IPS-11a (cell line): Measurements from ENCODE around the gene TMEM14B.
A peak's percentile ranks its signal among the peaks of the same experiment; 100 is the strongest.
"Not testable (repeated sequence)": the region's sequence is repeated elsewhere in the genome, so short reads cannot be mapped to it uniquely, and the experiment has no call there.

Experiments
- H3K4me3 ChIP-seq: one replicate; pipeline ENCODE4 v1.5.1; 2013; ENCODE audit warnings: low read depth, low read length, control low read depth

TMEM14B gene

GRCh38 chr6:10745116-10745515 is 2.5 kb upstream of the TMEM14B start:
- H3K4me3 ChIP-seq: no peak overlapping the region

GRCh38 chr6:10746915-10747250 is 722 bp upstream of the TMEM14B start:
- H3K4me3 ChIP-seq: peak overlapping the region; percentile 87

- no peak overlapping the region for H3K4me3 ChIP-seq
Observed at GRCh38 chr6:10749734-10750133, 2.1 kb downstream of the TMEM14B start.

- not testable (repeated sequence) for H3K4me3 ChIP-seq
Observed at GRCh38 chr6:10750568-10750967, 3.0 kb downstream of the TMEM14B start.

GRCh38 chr6:10751757-10752156 is 4.2 kb downstream of the TMEM14B start:
- H3K4me3 ChIP-seq: not testable (repeated sequence)

GRCh38 chr6:10756085-10756484 is 8.5 kb downstream of the TMEM14B start:
- H3K4me3 ChIP-seq: no peak overlapping the region

- H3K4me3 ChIP-seq: no peak overlapping the region
Observed at GRCh38 chr6:10759312-10759839, 11.8 kb downstream of the TMEM14B start.

GRCh38 chr6:10759884-10760329 is 12.3 kb downstream of the TMEM14B start:
- H3K4me3 ChIP-seq: no peak overlapping the region

- H3K4me3 ChIP-seq: no peak overlapping the region
Observed at GRCh38 chr6:10763006-10763405, 15.4 kb downstream of the TMEM14B start.

- no peak overlapping the region for H3K4me3 ChIP-seq
Observed at GRCh38 chr6:10769419-10769818, 21.8 kb downstream of the TMEM14B start.

GRCh38 chr6:10771371-10771894 is 23.8 kb downstream of the TMEM14B start:
- no peak overlapping the region for H3K4me3 ChIP-seq

GRCh38 chr6:10778230-10778629 is 30.6 kb downstream of the TMEM14B start:
- H3K4me3 ChIP-seq: no peak overlapping the region

GRCh38 chr6:10779076-10779475 is 31.5 kb downstream of the TMEM14B start:
- no peak overlapping the region for H3K4me3 ChIP-seq

GRCh38 chr6:10791673-10792072 is 44.1 kb downstream of the TMEM14B start:
- no peak overlapping the region for H3K4me3 ChIP-seq

GRCh38 chr6:10792101-10792500 is 44.5 kb downstream of the TMEM14B start:
- H3K4me3 ChIP-seq: no peak overlapping the region

GRCh38 chr6:10793035-10793434 is 45.4 kb downstream of the TMEM14B start:
- H3K4me3 ChIP-seq: no peak overlapping the region

GRCh38 chr6:10793695-10794094 is 46.1 kb downstream of the TMEM14B start:
- no peak overlapping the region for H3K4me3 ChIP-seq

GRCh38 chr6:10794239-10794638 is 46.6 kb downstream of the TMEM14B start:
- H3K4me3 ChIP-seq: no peak overlapping the region

GRCh38 chr6:10800810-10801209 is 53.2 kb downstream of the TMEM14B start:
- no peak overlapping the region for H3K4me3 ChIP-seq

GRCh38 chr6:10801224-10801848 is 53.7 kb downstream of the TMEM14B start:
- H3K4me3 ChIP-seq: no peak overlapping the region
